Measurements from ENCODE around the gene SMARCA4. TPM values are rescaled to one million over a fixed set of nuclear protein-coding genes. Genes with fewer than 3 reads are reported as not detected.
A peak's percentile ranks its signal among the peaks of the same experiment; 100 is the strongest.
"Not testable (repeated sequence)": the region's sequence is repeated elsewhere in the genome, so short reads cannot be mapped to it uniquely, and the experiment has no call there.

The SMARCA4 gene
- total RNA-seq, 1 donor from 2014 or later, result 95.6 TPM

- Histone ChIP-seq H3K4me3 (no peak overlapping the region), H3K27ac (no peak overlapping the region), H3K4me1 (no peaks in the 10 kb centered on the region), H3K27me3 (no peaks in the 10 kb centered on the region), H3K9me3 (no peaks in the 10 kb centered on the region), H3K36me3 (peaks cover 95% of the 10 kb centered on the region)
- ATAC-seq (no peak), DNase-seq (no peak)
- intact Hi-C loops (cut with DNase I), result no loop called here
- TF ChIP-seq, protein P1, sequence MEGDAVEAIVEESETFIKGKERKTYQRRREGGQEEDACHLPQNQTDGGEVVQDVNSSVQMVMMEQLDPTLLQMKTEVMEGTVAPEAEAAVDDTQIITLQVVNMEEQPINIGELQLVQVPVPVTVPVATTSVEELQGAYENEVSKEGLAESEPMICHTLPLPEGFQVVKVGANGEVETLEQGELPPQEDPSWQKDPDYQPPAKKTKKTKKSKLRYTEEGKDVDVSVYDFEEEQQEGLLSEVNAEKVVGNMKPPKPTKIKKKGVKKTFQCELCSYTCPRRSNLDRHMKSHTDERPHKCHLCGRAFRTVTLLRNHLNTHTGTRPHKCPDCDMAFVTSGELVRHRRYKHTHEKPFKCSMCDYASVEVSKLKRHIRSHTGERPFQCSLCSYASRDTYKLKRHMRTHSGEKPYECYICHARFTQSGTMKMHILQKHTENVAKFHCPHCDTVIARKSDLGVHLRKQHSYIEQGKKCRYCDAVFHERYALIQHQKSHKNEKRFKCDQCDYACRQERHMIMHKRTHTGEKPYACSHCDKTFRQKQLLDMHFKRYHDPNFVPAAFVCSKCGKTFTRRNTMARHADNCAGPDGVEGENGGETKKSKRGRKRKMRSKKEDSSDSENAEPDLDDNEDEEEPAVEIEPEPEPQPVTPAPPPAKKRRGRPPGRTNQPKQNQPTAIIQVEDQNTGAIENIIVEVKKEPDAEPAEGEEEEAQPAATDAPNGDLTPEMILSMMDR (IDR thresholded peaks at IDR 0.05), result no peak
These were observed 30.2 kb downstream of the SMARCA4 start for GRCh38 chr19:10991076-10991475.

GRCh38 chr19:10991521-10992081 is 30.8 kb downstream of the SMARCA4 start:
- H3K27me3 ChIP-seq, result no peaks in the 10 kb centered on the region
- TF ChIP-seq, protein P1 (IDR thresholded peaks at IDR 0.05), result no peak
- H3K36me3 ChIP-seq, result peaks cover 95% of the 10 kb centered on the region
- H3K27ac ChIP-seq, result no peak overlapping the region
- ATAC-seq, result no peak
- H3K4me3 ChIP-seq, result no peak overlapping the region
- H3K9me3 ChIP-seq, result no peaks in the 10 kb centered on the region
- no peak for DNase-seq
- H3K4me1 ChIP-seq, result no peaks in the 10 kb centered on the region
- intact Hi-C loops (cut with DNase I), result no loop called here

DNA sequence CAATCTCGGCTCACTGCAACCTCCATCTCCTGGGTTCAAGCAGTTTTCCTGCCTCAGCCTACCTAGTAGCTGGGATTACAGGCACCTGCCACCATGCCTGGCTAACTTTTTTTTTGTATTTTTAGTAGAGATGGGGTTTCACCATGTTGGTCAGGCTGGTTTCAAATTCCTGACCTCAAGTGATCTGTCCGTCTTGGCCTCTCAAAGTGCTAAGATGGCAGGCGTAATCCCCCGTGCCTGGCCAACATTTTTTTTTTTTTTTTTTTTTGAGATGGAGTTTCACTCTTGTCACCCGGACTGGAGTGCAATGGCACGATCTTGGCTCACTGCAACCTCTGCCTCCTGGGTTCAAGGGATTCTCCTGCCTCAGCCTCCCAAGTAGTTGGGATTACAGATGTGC is 31.3 kb downstream of the SMARCA4 start:
- ATAC-seq; H3K27me3 ChIP-seq; intact Hi-C loops (cut with DNase I); H3K4me3 ChIP-seq; H3K27ac ChIP-seq; H3K9me3 ChIP-seq; DNase-seq; H3K4me1 ChIP-seq: not testable (repeated sequence)
- peaks cover 95% of the 10 kb centered on the region for H3K36me3 ChIP-seq

DNA sequence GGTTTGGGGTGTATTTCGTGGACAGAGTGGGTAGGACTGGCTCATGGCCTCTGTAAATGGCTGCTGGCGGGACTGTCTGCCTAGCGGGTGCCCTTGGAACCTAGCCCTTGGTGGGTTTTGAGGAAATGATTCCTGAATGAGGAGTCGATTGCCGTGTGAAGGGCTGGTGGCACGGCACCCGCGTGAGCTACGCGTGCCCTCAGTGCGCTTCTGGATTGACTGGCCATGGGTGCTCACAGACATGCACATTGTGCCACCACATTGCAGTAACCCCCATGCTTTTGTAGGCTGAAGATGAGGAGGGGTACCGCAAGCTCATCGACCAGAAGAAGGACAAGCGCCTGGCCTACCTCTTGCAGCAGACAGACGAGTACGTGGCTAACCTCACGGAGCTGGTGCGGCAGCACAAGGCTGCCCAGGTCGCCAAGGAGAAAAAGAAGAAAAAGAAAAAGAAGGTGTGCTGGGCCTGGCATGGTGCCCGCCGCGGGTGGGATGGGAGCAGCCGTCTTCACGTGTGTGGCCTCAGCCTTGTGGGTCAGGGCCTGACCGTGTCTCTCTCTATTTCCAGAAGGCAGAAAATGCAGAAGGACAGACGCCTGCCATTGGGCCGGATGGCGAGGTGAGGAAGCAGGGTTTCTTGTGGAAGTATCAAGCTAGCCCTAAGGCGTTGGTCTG is 35.2 kb downstream of the SMARCA4 start:
- DNase-seq (no peak), ATAC-seq (no peak)
- peaks cover 5% of the 10 kb centered on the region for H3K4me1 ChIP-seq
- no peak overlapping the region for H3K4me3 ChIP-seq
- TF ChIP-seq, protein P1 (IDR thresholded peaks at IDR 0.05), result no peak
- H3K27ac ChIP-seq, result no peak overlapping the region
- H3K9me3 ChIP-seq, result no peaks in the 10 kb centered on the region
- H3K27me3 ChIP-seq, result no peaks in the 10 kb centered on the region
- intact Hi-C loops (cut with DNase I), result no loop called here
- H3K36me3 ChIP-seq, result peaks cover 94% of the 10 kb centered on the region

DNA sequence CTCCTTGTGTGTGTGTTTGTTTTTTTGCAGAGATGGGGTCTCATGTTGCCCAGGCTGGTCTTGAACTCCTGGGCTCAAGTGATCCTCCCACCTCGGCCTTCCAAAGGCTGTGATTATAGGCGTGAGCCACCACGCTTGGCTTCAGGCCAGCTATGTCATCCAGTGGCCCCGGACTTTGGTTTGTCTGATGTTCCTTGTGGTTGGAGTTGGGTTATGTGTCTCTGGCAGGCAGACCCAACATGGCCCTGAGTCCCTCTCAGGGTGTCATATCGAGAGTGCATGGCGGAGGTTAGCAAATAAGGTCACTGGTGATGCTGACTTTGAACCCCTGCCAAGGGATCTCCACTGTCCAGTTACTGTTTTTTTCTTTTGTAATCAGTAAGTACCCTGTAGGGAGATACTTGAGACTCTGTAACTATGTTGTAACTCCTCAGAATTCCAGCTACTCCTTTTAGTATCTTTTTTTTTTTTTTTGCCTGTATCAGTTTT is 37.3 kb downstream of the SMARCA4 start:
- intact Hi-C loops (cut with DNase I), result no loop called here
- peak; percentile 46 for ATAC-seq
- H3K27me3 ChIP-seq, result no peaks in the 10 kb centered on the region
- TF ChIP-seq, protein P1 (IDR thresholded peaks at IDR 0.05), result no peak
- H3K36me3 ChIP-seq, result peaks cover 87% of the 10 kb centered on the region
- H3K4me1 ChIP-seq, result peaks cover 5% of the 10 kb centered on the region
- H3K9me3 ChIP-seq, result no peaks in the 10 kb centered on the region
- no peak overlapping the region for H3K4me3 ChIP-seq
- no peak for DNase-seq
- no peak overlapping the region for H3K27ac ChIP-seq

DNA sequence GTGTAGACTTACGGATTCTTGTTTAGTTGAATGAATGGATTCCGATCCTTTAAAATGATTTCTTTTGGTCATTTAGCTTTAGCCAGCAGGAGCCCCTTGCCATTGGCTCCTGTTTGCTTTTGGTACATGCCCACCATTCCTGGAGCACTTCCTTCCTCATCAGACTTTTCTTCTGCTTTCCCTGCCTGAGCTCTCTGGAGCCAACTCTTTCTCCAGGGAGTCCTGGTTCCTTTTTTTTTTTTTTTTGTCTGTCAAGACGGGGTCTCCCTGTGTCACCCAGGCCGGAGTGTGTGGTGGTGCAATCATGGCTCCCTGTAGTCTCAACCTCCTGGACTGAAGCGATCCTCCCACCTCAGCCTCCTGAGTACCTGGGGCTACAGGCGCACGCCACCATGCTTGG is 37.8 kb downstream of the SMARCA4 start:
- no peak overlapping the region for H3K27ac ChIP-seq
- no peaks in the 10 kb centered on the region for H3K9me3 ChIP-seq
- peaks cover 5% of the 10 kb centered on the region for H3K4me1 ChIP-seq
- ATAC-seq (no peak), DNase-seq (no peak)
- H3K4me3 ChIP-seq, result no peak overlapping the region
- H3K36me3 ChIP-seq, result peaks cover 87% of the 10 kb centered on the region
- no peaks in the 10 kb centered on the region for H3K27me3 ChIP-seq
- TF ChIP-seq, protein P1 (IDR thresholded peaks at IDR 0.05), result no peak
- intact Hi-C loops (cut with DNase I), result no loop called here
